Upper lobe of left lung (tissue), 6 donors: Measurements from ENCODE around the gene TFAP2C. TPM values are rescaled to one million over a fixed set of nuclear protein-coding genes. Genes with fewer than 3 reads are reported as not detected.
A peak's percentile ranks its signal among the peaks of the same experiment; 100 is the strongest.
"Not testable (repeated sequence)": the region's sequence is repeated elsewhere in the genome, so short reads cannot be mapped to it uniquely, and the experiment has no call there.

Experiments used
- ATAC-seq, 2 donors: fragments of 200-7000 bp; cut with Tn5 transposase; one replicate each; pipeline ENCODE4 v1.9.1; 2022; ENCODE audit warnings: mild to moderate bottlenecking in 2 of 2, moderate library complexity in 2 of 2; ENCODE audit not compliant: low FRiP score in 2 of 2
- DNase-seq, 2 donors: peaks; one replicate each; pipeline ENCODE4 v3.0.0-alpha.2; 2019 to 2020
- H3K27ac ChIP-seq, 4 donors: fragments of 200-600 bp; sonication (generic); one replicate each; pipeline ENCODE4 v1.5.1; 2016 to 2019
- H3K27me3 ChIP-seq, 4 donors: fragments of 200-600 bp; sonication (generic); one replicate each; pipeline ENCODE4 v1.5.1; 2017 to 2019
- H3K36me3 ChIP-seq, 4 donors: fragments of 200-600 bp; sonication (generic); one replicate each; pipeline ENCODE4 v1.5.1; 2016 to 2019
- H3K4me1 ChIP-seq, 4 donors: fragments of 200-600 bp; sonication (generic); one replicate each; pipeline ENCODE4 v1.5.1; 2018 to 2019
- H3K4me3 ChIP-seq, 4 donors: fragments of 200-600 bp; sonication (generic); one replicate each; pipeline ENCODE4 v1.5.1; 2017 to 2019; ENCODE audit warnings: mild to moderate bottlenecking in 2 of 4, moderate library complexity in 1 of 4
- H3K9me3 ChIP-seq, 4 donors: fragments of 200-600 bp; sonication (generic); one replicate each; pipeline ENCODE4 v1.5.1; 2018 to 2019
- CTCF ChIP-seq, 6 experiments: fragments of 450-650 bp in 4 of 6; fragments of 200-600 bp in 2 of 6; sonication (generic) in 2 of 6; IDR thresholded peaks; one replicate each; pipeline ENCODE4 v1.5.1; 2016 to 2019; ENCODE audit warnings: antibody characterized with exemption in 6 of 6
- EP300 ChIP-seq, 4 donors: sonication (generic); formaldehyde crosslinking; IDR thresholded peaks; one replicate each; pipeline ENCODE4 v1.5.1; 2017; ENCODE audit warnings: antibody characterized with exemption in 4 of 4, control low read depth in 2 of 4
- POLR2A ChIP-seq, 4 donors: fragments of 450-650 bp; IDR thresholded peaks; one replicate each; pipeline ENCODE4 v1.5.1; 2016 to 2017; ENCODE audit warnings: antibody characterized with exemption in 4 of 4, mild to moderate bottlenecking in 2 of 4
- POLR2AphosphoS5 ChIP-seq, 2 donors: sonication (generic); formaldehyde crosslinking; IDR thresholded peaks; one replicate each; pipeline ENCODE4 v1.5.1; 2017; ENCODE audit warnings: antibody characterized with exemption in 2 of 2
- WGBS, 2 donors: methylation state at CpG; one replicate each; pipeline ENCODE4 v1.1.5; 2017 to 2018; 5-methylcytosine and 5-hydroxymethylcytosine counted together
- total RNA-seq, 6 donors: library from RNA; depleted of rRNA in 4 of 6; stranded (reverse); fragments of >200 nt in 4 of 6; gene quantifications; one replicate each; pipeline versions ENCODE4 v1.1.0 to v1.2.1, GENCODE V29; 2016 to 2021
- donor health status: DM: no; HTN: no; CAD: no; lungs with moderate emphysema.
- donor health status: DM: no; HTN: yes; CAD: no; lungs with severe emphysema.

The TFAP2C gene
- total RNA-seq, 6 donors from 2014 or later, result 3.0 to 9.4 (median 5.4) TPM

- no peak overlapping the region for H3K4me3 ChIP-seq
- no peak for TF ChIP-seq POLR2AphosphoS5 (IDR thresholded peaks at IDR 0.05)
- TF ChIP-seq POLR2A (IDR thresholded peaks at IDR 0.05), result no peak
- TF ChIP-seq EP300 (IDR thresholded peaks at IDR 0.05), result no peak
- no peak for TF ChIP-seq CTCF (IDR thresholded peaks at IDR 0.05)
- H3K9me3 ChIP-seq, result no peaks in the 10 kb centered on the region
- no peak for DNase-seq
- no peak for ATAC-seq
- no peaks in the 10 kb centered on the region for H3K36me3 ChIP-seq
- 47 to 64% methylated on average over 2 of the region's 2 CpGs for WGBS, 2 donors
- peaks cover 0 to 20% (median 10%) of the 10 kb centered on the region in 4 donors for H3K27me3 ChIP-seq
- no peak overlapping the region for H3K27ac ChIP-seq
- H3K4me1 ChIP-seq, result peaks cover 0 to 18% (median 6%) of the 10 kb centered on the region in 4 donors
These were observed 7.4 kb upstream of the TFAP2C start for GRCh38 chr20:56621730-56622129.

GRCh38 chr20:56623930-56624329, 5.2 kb upstream of the TFAP2C start:
- H3K4me3 ChIP-seq, ATAC-seq, H3K9me3 ChIP-seq, H3K36me3 ChIP-seq, DNase-seq, H3K27ac ChIP-seq: not testable (repeated sequence)
- 93 to 97% methylated on average over 10 of the region's 10 CpGs for WGBS, 2 donors
- Histone ChIP-seq H3K4me1 (peaks cover 12 to 40% (median 23%) of the 10 kb centered on the region in 4 donors), H3K27me3 (peaks cover 0 to 41% (median 18%) of the 10 kb centered on the region in 4 donors)

GRCh38 chr20:56624786-56625681, 4.1 kb upstream of the TFAP2C start:
- TF ChIP-seq POLR2A (IDR thresholded peaks at IDR 0.05), result no peak
- no peak for TF ChIP-seq CTCF (IDR thresholded peaks at IDR 0.05)
- TF ChIP-seq POLR2AphosphoS5 (IDR thresholded peaks at IDR 0.05), result no peak

GRCh38 chr20:56625837-56626236, 3.3 kb upstream of the TFAP2C start:
- H3K36me3 ChIP-seq, result no peaks in the 10 kb centered on the region
- ATAC-seq, result no peak
- DNase-seq, result no peak
- H3K27me3 ChIP-seq, result peaks cover 0 to 59% (median 31%) of the 10 kb centered on the region in 4 donors
- H3K4me3 ChIP-seq, result no peak overlapping the region
- 10 to 13% methylated on average over 20 to 22 of the region's 22 CpGs for WGBS, 2 donors
- no peaks in the 10 kb centered on the region for H3K9me3 ChIP-seq
- H3K4me1 ChIP-seq, result peaks cover 30 to 59% (median 33%) of the 10 kb centered on the region in 4 donors
- TF ChIP-seq EP300 (IDR thresholded peaks at IDR 0.05), result no peak
- TF ChIP-seq POLR2A (IDR thresholded peaks at IDR 0.05), result no peak
- TF ChIP-seq CTCF (IDR thresholded peaks at IDR 0.05), result no peak
- no peak for TF ChIP-seq POLR2AphosphoS5 (IDR thresholded peaks at IDR 0.05)
- H3K27ac ChIP-seq, result no peak overlapping the region

More at GRCh38 chr20:56624786-56625681, 4.1 kb upstream of the TFAP2C start:
- Histone ChIP-seq H3K27me3 (peaks cover 0 to 51% (median 23%) of the 10 kb centered on the region in 4 donors), H3K36me3 (no peaks in the 10 kb centered on the region), H3K4me3 (no peak overlapping the region), H3K9me3 (no peaks in the 10 kb centered on the region), H3K4me1 (peaks cover 24 to 51% (median 32%) of the 10 kb centered on the region in 4 donors), H3K27ac (no peak overlapping the region)
- 9 to 11% methylated on average over 24 to 45 of the region's 54 CpGs for WGBS, 2 donors
- ATAC-seq (no peak), DNase-seq (peak in 1 of 2 donors; percentile 74)

GRCh38 chr20:56626367-56627121, 2.6 kb upstream of the TFAP2C start:
- H3K36me3 ChIP-seq, result no peaks in the 10 kb centered on the region
- no peak overlapping the region for H3K4me3 ChIP-seq
- TF ChIP-seq POLR2A (IDR thresholded peaks at IDR 0.05) (no peak), CTCF (IDR thresholded peaks at IDR 0.05) (no peak), EP300 (IDR thresholded peaks at IDR 0.05) (no peak), POLR2AphosphoS5 (IDR thresholded peaks at IDR 0.05) (no peak)
- WGBS, 2 donors, result 0 to 3% methylated on average over 13 to 45 of the region's 60 CpGs
- DNase-seq (peak in 1 of 2 donors; percentile 76), ATAC-seq (no peak)
- H3K4me1 ChIP-seq, result peaks cover 30 to 66% (median 35%) of the 10 kb centered on the region in 4 donors
- peaks cover 0 to 66% (median 37%) of the 10 kb centered on the region in 4 donors for H3K27me3 ChIP-seq
- no peaks in the 10 kb centered on the region for H3K9me3 ChIP-seq
- no peak overlapping the region for H3K27ac ChIP-seq
